GM23338 (cell line): ENCODE results near the gene USP24. TPM values are rescaled to one million over a fixed set of nuclear protein-coding genes. Genes with fewer than 3 reads are reported as not detected.

Experiments used
- ATAC-seq: fragments of 200-7000 bp; cut with Tn5 transposase; 3 replicates; pipeline ENCODE4 v1.9.1; 2020
- DNase-seq: peaks from one replicate; pipeline ENCODE4 v3.0.0-alpha.2; 2015; ENCODE audit warnings: low spot score
- H2AFZ ChIP-seq: fragments of 200-600 bp; sonication (generic); 2 replicates; pipeline ENCODE4 v1.8.0; 2016; ENCODE audit warnings: antibody characterized with exemption, mild to moderate bottlenecking, moderate library complexity
- H3F3A ChIP-seq: fragments of 200-600 bp; sonication (generic); replicated peaks from 2 replicates; pipeline ENCODE4 v1.8.0; 2017; ENCODE audit warnings: antibody characterized with exemption, mixed run types, low read depth
- H3K27ac ChIP-seq: fragments of 200-600 bp; sonication (generic); 2 replicates; pipeline ENCODE4 v1.6.1; 2016; ENCODE audit warnings: low read depth
- H3K27me3 ChIP-seq: fragments of 200-600 bp; sonication (generic); 2 replicates; pipeline ENCODE4 v1.8.0; 2016; ENCODE audit warnings: mild to moderate bottlenecking, mixed run types, moderate library complexity; ENCODE audit not compliant: insufficient read depth
- H3K36me3 ChIP-seq: fragments of 200-600 bp; sonication (generic); 2 replicates; pipeline ENCODE4 v1.8.0; 2016; ENCODE audit warnings: mild to moderate bottlenecking; ENCODE audit not compliant: insufficient read depth
- H3K4me1 ChIP-seq: fragments of 200-600 bp; sonication (generic); 2 replicates; pipeline ENCODE4 v1.8.0; 2016; ENCODE audit warnings: mild to moderate bottlenecking, moderate library complexity; ENCODE audit not compliant: insufficient read depth
- H3K4me2 ChIP-seq: fragments of 200-600 bp; sonication (generic); 2 replicates; pipeline ENCODE4 v1.7.1; 2017; ENCODE audit warnings: mixed run types
- H3K4me3 ChIP-seq: fragments of 200-600 bp; sonication (generic); 2 replicates; pipeline ENCODE4 v1.6.1; 2016; ENCODE audit warnings: mixed run types
- H3K79me2 ChIP-seq: fragments of 200-600 bp; sonication (generic); replicated peaks from 2 replicates; pipeline ENCODE4 v1.8.0; 2017; ENCODE audit warnings: mild to moderate bottlenecking; ENCODE audit not compliant: insufficient read depth
- H3K9me2 ChIP-seq: fragments of 200-600 bp; sonication (generic); 2 replicates; pipeline ENCODE4 v1.8.0; 2017; ENCODE audit not compliant: insufficient read depth
- H4K20me1 ChIP-seq: fragments of 200-600 bp; sonication (generic); replicated peaks from 2 replicates; pipeline ENCODE4 v1.8.0; 2017; ENCODE audit warnings: mild to moderate bottlenecking; ENCODE audit not compliant: insufficient read depth
- H3K27ac Mint-ChIP-seq: 2 replicates; pipeline ENCODE4 v1.8.0; 2020; ENCODE audit warnings: inconsistent platforms, mild to moderate bottlenecking, moderate library complexity, mixed read lengths
- H3K27me3 Mint-ChIP-seq: 3 replicates; pipeline ENCODE4 v1.8.0; 2022; ENCODE audit warnings: low read depth, mild to moderate bottlenecking, moderate library complexity, mixed read lengths, inconsistent platforms; ENCODE audit not compliant: insufficient read depth, poor library complexity
- H3K36me3 Mint-ChIP-seq: 3 replicates; pipeline ENCODE4 v1.8.0; 2021; ENCODE audit warnings: low read depth, mild to moderate bottlenecking, inconsistent platforms, moderate library complexity, mixed read lengths
- H3K4me1 Mint-ChIP-seq: 3 replicates; pipeline ENCODE4 v1.8.0; 2020; ENCODE audit warnings: mild to moderate bottlenecking, inconsistent platforms, mixed read lengths
- H3K4me3 Mint-ChIP-seq: 3 replicates; pipeline ENCODE4 v1.8.0; 2021; ENCODE audit warnings: moderate library complexity, mild to moderate bottlenecking, inconsistent platforms, mixed read lengths
- H3K9me3 Mint-ChIP-seq: 3 replicates; pipeline ENCODE4 v1.8.0; 2020; ENCODE audit warnings: moderate library complexity, mild to moderate bottlenecking, inconsistent platforms, mixed read lengths
- EZH2 ChIP-seq: fragments of 200-600 bp; sonication (generic); IDR thresholded peaks from one replicate; pipeline ENCODE4 v1.8.0; 2017; ENCODE audit warnings: antibody characterized with exemption, mild to moderate bottlenecking, low read depth; ENCODE audit not compliant: unreplicated experiment
- EZH2phosphoT487 ChIP-seq: fragments of 200-600 bp; sonication (generic); IDR thresholded peaks from one replicate; pipeline ENCODE4 v1.8.1; 2018; ENCODE audit warnings: antibody characterized with exemption; ENCODE audit not compliant: unreplicated experiment
- NANOG ChIP-seq: IDR thresholded peaks from 2 replicates; pipeline ENCODE4 v1.6.1; 2016; ENCODE audit warnings: antibody characterized with exemption, borderline replicate concordance
- STAT1 ChIP-seq: IDR thresholded peaks from one replicate; pipeline ENCODE4 v1.6.1; 2016; ENCODE audit warnings: antibody characterized with exemption; ENCODE audit not compliant: unreplicated experiment
- ZNF114 ChIP-seq: fragments of 250-450 bp; sonication (Bioruptor Pico); IDR thresholded peaks from 2 replicates; pipeline ENCODE4 v1.5.0; 2020; ENCODE audit warnings: mild to moderate bottlenecking, moderate library complexity
- ZNF331 ChIP-seq: fragments of 250-450 bp; sonication (Bioruptor Pico); IDR thresholded peaks from 2 replicates; pipeline ENCODE4 v1.5.0; 2020; ENCODE audit warnings: low read depth, mild to moderate bottlenecking, moderate library complexity
- polyA plus RNA-seq: library from polyadenylated mRNA; unstranded; fragments of >200 nt; fragmentation: Nextera tagmentation; extraction: Ambion mirVana; gene quantifications from 2 replicates; pipeline ENCODE4 v1.2.1, GENCODE V29; 2016
- total RNA-seq: library from RNA; depleted of rRNA; stranded (reverse); fragments of >200 nt; shearing (Covaris generic); gene quantifications from 2 replicates; pipeline ENCODE4 v1.2.3, GENCODE V29; 2014
- TF ChIP-seq, protein P1 (sequence below): fragments of 250-450 bp; sonication (Bioruptor Pico); IDR thresholded peaks from 2 replicates; pipeline ENCODE4 v1.5.0; 2020; ENCODE audit warnings: mild to moderate bottlenecking, moderate library complexity
- TF ChIP-seq, protein P2 (sequence below), 2 experiments: fragments of 200-600 bp in 1 of 2; sonication (generic) in 1 of 2; conservative IDR thresholded peaks; 2 replicates each; pipeline versions ENCODE4 v1.5.1 to v1.6.1; 2016 to 2017; ENCODE audit warnings: antibody characterized with exemption in 2 of 2, low read depth in 2 of 2, mild to moderate bottlenecking in 2 of 2, moderate library complexity in 1 of 2
- TF ChIP-seq, protein P3 (sequence below): IDR thresholded peaks from one replicate; pipeline ENCODE4 v1.6.1; 2018; ENCODE audit warnings: antibody characterized with exemption; ENCODE audit not compliant: unreplicated experiment

USP24 gene
- total and polyA plus RNA-seq, 2 experiments from 2014 or later: 12.1 to 32.6 TPM

DNA sequence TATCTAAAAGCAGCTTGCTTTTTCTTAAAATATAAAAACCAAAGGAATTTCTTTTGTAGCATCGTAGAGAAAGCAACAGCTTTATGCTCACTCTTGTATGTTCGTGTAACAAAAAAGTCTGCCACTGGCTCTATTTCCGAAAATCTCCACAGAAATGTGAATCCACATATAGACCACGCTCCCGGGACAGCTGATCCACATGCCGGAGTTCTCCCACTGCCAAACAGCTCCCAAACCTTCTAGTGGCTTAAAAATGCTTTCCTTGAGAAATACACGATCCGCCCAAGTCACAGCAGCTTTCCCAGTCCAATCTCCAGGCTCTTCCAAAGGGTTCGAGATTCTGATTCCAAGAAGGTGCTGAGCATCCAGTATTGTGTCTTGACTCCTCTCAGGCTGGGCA lies 146.5 kb downstream of the USP24 start (continued):
- TF ChIP-seq, protein P1, sequence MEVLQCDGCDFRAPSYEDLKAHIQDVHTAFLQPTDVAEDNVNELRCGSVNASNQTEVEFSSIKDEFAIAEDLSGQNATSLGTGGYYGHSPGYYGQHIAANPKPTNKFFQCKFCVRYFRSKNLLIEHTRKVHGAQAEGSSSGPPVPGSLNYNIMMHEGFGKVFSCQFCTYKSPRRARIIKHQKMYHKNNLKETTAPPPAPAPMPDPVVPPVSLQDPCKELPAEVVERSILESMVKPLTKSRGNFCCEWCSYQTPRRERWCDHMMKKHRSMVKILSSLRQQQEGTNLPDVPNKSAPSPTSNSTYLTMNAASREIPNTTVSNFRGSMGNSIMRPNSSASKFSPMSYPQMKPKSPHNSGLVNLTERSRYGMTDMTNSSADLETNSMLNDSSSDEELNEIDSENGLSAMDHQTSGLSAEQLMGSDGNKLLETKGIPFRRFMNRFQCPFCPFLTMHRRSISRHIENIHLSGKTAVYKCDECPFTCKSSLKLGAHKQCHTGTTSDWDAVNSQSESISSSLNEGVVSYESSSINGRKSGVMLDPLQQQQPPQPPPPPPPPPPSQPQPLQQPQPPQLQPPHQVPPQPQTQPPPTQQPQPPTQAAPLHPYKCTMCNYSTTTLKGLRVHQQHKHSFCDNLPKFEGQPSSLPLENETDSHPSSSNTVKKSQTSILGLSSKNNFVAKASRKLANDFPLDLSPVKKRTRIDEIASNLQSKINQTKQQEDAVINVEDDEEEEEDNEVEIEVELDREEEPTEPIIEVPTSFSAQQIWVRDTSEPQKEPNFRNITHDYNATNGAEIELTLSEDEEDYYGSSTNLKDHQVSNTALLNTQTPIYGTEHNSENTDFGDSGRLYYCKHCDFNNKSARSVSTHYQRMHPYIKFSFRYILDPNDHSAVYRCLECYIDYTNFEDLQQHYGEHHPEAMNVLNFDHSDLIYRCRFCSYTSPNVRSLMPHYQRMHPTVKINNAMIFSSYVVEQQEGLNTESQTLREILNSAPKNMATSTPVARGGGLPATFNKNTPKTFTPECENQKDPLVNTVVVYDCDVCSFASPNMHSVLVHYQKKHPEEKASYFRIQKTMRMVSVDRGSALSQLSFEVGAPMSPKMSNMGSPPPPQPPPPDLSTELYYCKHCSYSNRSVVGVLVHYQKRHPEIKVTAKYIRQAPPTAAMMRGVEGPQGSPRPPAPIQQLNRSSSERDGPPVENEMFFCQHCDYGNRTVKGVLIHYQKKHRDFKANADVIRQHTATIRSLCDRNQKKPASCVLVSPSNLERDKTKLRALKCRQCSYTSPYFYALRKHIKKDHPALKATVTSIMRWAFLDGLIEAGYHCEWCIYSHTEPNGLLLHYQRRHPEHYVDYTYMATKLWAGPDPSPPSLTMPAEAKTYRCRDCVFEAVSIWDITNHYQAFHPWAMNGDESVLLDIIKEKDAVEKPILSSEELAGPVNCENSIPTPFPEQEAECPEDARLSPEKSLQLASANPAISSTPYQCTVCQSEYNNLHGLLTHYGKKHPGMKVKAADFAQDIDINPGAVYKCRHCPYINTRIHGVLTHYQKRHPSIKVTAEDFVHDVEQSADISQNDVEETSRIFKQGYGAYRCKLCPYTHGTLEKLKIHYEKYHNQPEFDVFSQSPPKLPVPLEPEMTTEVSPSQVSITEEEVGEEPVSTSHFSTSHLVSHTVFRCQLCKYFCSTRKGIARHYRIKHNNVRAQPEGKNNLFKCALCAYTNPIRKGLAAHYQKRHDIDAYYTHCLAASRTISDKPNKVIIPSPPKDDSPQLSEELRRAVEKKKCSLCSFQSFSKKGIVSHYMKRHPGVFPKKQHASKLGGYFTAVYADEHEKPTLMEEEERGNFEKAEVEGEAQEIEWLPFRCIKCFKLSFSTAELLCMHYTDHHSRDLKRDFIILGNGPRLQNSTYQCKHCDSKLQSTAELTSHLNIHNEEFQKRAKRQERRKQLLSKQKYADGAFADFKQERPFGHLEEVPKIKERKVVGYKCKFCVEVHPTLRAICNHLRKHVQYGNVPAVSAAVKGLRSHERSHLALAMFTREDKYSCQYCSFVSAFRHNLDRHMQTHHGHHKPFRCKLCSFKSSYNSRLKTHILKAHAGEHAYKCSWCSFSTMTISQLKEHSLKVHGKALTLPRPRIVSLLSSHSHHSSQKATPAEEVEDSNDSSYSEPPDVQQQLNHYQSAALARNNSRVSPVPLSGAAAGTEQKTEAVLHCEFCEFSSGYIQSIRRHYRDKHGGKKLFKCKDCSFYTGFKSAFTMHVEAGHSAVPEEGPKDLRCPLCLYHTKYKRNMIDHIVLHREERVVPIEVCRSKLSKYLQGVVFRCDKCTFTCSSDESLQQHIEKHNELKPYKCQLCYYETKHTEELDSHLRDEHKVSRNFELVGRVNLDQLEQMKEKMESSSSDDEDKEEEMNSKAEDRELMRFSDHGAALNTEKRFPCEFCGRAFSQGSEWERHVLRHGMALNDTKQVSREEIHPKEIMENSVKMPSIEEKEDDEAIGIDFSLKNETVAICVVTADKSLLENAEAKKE (CRISPR knock-in tag): no peak
- TF ChIP-seq EZH2: no peak

DNA sequence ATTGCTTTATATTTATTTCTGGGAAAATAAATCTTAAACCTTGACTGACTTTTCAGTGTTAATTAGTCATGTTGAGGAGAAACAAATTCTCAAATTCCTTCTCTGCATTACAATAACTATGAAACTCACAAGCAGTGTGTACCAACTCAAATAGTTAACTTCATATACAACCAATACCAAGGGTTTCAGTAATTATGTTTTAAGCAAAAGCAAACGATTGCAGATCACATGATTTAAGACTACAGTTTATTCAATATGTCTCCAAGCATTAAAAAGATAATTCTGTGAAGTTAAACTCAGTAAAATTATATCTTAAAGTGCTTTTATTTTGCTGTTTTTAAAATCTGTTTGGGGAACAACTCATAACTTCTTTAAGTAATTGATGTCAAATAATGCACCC lies 147.2 kb downstream of the USP24 start:
- DNase-seq (no peak), ATAC-seq (no peak)
- H3K79me2 ChIP-seq: no peaks in the 10 kb centered on the region
- H3K4me1 Mint-ChIP-seq: peaks cover 5% of the 10 kb centered on the region
- H3K9me3 Mint-ChIP-seq: no peaks in the 10 kb centered on the region; the same call in 2 of the 3 replicates
- no peak overlapping the region for H3K27ac Mint-ChIP-seq
- H3K27me3 ChIP-seq: no peaks in the 10 kb centered on the region
- no peak overlapping the region for H3K4me2 ChIP-seq
- H4K20me1 ChIP-seq: peaks cover 8% of the 10 kb centered on the region
- H3K27ac ChIP-seq: no peak overlapping the region
- H3K4me1 ChIP-seq: peaks cover 3% of the 10 kb centered on the region; the same call in 1 of the 2 replicates
- no peaks in the 10 kb centered on the region for H3K9me2 ChIP-seq
- H3K4me3 Mint-ChIP-seq: no peak overlapping the region
- H3K27me3 Mint-ChIP-seq: peaks cover 8% of the 10 kb centered on the region
- H3F3A ChIP-seq: peaks cover 50% of the 10 kb centered on the region
- peaks cover 60% of the 10 kb centered on the region for H3K36me3 Mint-ChIP-seq
- H3K36me3 ChIP-seq: peaks cover 26% of the 10 kb centered on the region
- no peak overlapping the region for H3K4me3 ChIP-seq
- no peak overlapping the region for H2AFZ ChIP-seq
- TF ChIP-seq STAT1 (no peak), NANOG (no peak), ZNF114 (CRISPR knock-in tag) (no peak), EZH2phosphoT487 (no peak), ZNF331 (CRISPR knock-in tag) (no peak), EZH2 (no peak)
- TF ChIP-seq, protein P2, sequence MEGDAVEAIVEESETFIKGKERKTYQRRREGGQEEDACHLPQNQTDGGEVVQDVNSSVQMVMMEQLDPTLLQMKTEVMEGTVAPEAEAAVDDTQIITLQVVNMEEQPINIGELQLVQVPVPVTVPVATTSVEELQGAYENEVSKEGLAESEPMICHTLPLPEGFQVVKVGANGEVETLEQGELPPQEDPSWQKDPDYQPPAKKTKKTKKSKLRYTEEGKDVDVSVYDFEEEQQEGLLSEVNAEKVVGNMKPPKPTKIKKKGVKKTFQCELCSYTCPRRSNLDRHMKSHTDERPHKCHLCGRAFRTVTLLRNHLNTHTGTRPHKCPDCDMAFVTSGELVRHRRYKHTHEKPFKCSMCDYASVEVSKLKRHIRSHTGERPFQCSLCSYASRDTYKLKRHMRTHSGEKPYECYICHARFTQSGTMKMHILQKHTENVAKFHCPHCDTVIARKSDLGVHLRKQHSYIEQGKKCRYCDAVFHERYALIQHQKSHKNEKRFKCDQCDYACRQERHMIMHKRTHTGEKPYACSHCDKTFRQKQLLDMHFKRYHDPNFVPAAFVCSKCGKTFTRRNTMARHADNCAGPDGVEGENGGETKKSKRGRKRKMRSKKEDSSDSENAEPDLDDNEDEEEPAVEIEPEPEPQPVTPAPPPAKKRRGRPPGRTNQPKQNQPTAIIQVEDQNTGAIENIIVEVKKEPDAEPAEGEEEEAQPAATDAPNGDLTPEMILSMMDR (conservative IDR thresholded peaks at IDR 0.05; ENCODE audit: low read depth in 2 of 2): no peak
- TF ChIP-seq, protein P3, sequence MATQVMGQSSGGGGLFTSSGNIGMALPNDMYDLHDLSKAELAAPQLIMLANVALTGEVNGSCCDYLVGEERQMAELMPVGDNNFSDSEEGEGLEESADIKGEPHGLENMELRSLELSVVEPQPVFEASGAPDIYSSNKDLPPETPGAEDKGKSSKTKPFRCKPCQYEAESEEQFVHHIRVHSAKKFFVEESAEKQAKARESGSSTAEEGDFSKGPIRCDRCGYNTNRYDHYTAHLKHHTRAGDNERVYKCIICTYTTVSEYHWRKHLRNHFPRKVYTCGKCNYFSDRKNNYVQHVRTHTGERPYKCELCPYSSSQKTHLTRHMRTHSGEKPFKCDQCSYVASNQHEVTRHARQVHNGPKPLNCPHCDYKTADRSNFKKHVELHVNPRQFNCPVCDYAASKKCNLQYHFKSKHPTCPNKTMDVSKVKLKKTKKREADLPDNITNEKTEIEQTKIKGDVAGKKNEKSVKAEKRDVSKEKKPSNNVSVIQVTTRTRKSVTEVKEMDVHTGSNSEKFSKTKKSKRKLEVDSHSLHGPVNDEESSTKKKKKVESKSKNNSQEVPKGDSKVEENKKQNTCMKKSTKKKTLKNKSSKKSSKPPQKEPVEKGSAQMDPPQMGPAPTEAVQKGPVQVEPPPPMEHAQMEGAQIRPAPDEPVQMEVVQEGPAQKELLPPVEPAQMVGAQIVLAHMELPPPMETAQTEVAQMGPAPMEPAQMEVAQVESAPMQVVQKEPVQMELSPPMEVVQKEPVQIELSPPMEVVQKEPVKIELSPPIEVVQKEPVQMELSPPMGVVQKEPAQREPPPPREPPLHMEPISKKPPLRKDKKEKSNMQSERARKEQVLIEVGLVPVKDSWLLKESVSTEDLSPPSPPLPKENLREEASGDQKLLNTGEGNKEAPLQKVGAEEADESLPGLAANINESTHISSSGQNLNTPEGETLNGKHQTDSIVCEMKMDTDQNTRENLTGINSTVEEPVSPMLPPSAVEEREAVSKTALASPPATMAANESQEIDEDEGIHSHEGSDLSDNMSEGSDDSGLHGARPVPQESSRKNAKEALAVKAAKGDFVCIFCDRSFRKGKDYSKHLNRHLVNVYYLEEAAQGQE: no peak
